NCI-H2227 (cell line): ENCODE data around the gene ATP6V0E2.

Source experiments
- DNase-seq: peaks from one replicate; lab custom pipeline; 2025; ENCODE audit not compliant: unreplicated experiment; lab: John Stamatoyannopoulos, UW

Gene ATP6V0E2

DNA sequence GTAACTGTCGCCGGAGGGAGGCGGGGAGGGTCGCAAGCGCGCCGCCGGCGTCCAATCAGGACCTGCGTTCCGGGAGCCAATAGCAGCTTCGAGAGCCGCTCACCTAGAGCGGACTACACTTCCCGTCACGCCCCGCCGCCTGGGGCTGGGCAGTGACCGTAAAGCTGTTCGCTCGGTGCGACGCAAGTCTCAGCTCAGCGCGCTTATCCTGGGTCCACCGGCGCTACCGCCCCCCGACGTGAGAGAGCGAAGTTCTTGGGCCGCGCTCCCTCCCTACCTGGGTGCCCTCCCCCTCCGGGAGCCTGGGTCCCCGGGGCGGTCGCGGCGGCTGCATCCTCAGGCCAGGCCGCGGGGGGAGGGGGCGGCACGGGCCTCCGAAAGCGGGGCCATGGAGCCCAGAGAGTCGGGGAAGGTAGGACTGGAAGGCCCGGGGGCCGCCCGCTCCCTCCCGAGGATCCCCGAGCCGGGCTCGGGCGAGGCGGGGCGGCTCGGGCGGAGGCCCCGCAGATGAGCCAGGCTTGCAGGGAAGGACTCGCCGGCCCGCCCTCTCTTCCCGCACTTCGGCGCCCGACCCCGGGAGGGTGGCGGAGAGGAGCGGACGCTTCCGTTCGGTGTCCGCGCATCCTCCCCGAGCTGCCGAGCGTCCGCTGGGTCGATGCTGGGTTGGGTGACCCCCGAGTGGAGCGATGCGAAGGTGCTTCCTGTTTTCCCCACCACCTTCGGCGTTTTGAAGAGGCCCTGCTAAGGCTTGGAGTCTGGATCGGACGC is 35.4 kb upstream of the ATP6V0E2 start, which contains the start of gene ZNF862:
Gene ZNF862, plus strand, starts transcription at position 152 of the 768 bp plus-strand sequence. Its CDS starts 237 bp downstream, at position 389.
- peak; percentile 99 for DNase-seq

DNA sequence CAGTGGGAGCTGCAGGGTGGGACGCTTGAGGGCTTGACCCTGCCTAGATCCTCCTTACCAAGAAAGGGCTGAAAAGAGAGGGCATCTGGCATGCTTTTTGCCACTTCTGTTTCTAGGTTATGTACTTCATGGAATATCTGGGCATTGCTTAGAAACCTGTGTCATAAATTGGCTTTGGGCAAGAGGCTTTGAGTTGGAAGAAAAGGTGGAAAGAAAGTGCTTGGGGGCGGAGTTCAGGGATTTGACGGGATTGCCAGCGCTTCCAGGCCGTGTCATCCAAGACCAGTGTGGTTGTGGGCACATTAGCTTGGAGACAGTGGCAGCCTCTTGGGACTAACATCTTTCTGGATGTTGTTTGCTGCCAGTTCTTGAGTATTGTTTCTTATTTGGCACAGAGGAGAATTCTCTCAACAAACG is 34.8 kb upstream of the ATP6V0E2 start:
- DNase-seq: no peak

DNA sequence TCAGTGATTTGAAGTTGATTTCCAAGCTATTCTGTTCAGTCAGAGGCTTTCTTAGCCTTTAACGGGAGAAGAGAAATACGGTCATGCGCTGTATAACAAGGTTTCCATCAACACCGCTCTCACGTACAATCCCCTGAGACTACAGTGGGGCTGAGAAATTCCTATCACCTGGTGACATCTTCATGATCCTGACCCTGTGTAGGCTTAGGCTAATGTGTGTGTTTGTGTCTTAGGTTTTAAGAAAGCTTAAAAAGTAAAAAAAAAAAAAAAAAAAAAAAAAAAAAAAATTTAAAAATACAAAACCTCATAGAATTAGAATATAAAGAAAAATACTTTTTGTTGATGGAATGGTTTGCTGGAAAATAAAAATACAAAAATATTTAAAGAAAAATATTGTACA is 33.8 kb upstream of the ATP6V0E2 start:
- DNase-seq: no peak

DNA sequence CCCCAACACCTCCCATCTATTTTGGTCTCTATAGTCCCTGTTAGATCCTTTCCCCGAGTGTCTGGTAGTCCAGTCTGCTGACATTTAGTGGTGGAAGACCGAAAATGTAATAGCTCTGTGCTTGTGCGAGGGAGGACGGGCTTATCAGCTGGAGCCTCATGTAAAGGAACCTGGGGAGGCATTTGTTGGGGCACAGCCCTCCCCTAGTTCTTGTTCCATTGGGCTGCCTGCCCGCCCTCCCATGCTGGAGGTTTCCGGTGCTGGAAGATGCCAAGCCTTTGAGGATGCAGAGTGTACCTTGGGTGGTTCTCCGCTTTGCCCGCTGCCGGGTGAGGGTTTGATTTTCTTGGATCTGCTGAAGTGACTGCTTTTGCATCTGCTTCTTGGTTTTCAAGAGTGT is 30.2 kb upstream of the ATP6V0E2 start:
- no peak for DNase-seq

DNA sequence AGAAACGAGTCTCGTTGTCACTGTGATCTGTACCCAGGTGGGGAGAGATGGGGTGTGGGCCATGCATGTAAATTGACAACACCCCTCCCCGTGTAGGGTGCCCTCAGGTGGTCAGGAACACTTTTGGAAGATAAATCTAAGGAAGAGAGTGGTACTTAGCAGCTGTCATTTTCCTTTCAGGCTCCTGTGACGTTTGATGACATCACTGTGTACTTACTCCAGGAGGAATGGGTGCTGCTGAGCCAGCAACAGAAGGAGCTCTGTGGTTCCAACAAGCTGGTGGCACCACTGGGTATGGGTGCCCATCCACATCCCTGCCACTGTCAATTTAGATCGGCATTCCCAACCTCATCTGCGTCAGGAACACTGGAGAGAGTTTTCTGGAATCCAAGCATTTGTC is 29.3 kb upstream of the ATP6V0E2 start:
- DNase-seq: no peak

DNA sequence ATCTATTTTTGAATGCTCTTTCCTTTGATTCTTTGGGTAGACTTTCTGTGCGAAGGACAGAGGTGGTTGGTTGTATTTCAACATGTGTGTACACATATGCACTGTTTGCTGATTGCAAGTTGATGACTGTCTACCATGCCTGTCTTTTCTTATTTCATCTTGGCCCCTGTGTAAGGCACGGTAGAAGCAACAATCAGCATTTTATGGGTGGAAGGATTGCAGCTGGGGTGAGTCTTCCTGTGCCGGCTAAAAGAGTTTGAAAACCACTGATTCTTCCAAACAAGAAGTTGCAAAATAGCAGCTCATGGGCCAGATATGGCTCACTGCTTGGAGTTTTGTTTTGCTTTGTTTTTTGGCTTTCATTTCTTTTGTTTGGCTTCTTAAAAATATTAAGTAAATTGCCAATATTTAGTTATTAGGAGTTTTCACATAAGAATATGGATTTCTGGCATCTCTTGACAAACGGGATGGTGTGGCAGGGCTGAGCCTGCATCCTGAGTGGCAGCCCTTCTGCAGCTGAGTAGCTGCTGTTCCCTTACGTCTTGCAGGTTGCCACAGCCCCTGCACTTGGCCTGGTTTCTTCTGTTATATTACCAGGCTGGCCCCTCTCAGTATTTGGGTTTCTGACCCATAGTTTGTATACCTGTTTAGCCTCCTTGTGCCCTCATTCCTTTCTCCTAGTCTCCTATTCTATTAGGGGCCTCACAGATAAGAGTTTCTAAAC is 28.4 kb upstream of the ATP6V0E2 start:
- no peak for DNase-seq

DNA sequence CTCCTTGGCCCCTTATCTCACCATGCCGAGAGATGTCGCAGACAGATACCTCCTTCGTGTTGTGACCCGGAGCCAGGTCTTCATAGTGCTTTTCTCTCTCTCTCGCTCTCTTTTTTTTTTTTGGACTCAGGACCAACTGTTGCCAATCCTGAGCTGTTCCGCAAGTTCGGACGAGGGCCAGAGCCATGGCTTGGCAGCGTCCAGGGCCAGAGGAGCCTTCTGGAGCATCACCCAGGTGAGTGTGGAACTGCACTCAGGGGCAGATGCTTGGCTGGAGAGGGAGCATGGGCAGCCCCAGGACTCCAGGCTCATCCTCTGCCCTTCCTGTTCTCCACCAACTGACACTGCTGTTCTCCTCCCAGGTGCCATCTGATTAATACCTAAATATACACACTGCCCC is 27.7 kb upstream of the ATP6V0E2 start:
- no peak for DNase-seq

DNA sequence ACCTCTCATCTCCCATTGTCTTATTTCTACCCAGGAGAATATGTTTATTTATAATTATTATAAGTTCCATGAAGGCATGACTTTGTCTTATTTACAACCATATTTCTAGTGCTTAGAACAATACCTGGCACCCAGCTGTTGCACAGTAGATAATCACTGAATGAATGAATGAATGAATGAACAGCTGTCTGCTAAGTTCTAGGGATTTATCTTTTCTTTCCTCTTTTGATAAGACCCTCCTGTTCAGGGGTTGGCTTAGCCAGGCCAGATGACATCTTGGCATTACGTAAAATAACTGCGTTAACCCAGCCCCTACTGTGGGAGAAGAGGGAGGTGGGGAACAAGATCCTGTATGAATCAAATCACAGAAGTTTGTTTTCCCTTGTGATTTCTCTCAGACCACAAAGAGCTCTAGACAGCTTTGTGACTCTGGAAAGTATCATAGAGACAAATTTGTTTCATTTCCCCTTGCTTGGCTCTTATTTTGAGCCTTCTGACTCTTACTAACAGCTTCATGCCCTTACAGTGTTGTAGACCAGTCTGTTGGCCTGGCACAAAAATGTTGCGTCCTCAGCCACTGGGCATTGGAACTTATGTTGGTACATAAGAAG is 27.2 kb upstream of the ATP6V0E2 start:
- DNase-seq: no peak

DNA sequence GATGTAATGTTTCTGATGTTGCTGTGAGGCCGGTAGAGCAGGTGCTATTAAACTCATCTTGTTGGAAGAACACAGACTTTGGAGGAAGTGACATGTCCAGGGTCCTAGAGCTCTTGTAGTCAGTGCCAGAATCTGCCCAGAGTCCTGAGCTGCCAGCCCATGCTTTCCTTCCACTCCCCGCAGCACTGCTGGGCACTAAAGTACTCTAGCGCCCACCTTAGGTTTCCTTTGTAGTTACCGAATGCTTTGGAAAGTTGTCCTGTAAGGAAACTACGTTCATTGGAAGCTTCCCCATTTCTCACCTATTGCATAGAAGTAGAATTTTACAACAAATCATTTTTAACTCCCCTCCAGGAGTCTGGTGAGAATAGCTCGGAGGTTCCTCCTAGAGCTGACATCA is 24.6 kb upstream of the ATP6V0E2 start:
- DNase-seq: no peak

DNA sequence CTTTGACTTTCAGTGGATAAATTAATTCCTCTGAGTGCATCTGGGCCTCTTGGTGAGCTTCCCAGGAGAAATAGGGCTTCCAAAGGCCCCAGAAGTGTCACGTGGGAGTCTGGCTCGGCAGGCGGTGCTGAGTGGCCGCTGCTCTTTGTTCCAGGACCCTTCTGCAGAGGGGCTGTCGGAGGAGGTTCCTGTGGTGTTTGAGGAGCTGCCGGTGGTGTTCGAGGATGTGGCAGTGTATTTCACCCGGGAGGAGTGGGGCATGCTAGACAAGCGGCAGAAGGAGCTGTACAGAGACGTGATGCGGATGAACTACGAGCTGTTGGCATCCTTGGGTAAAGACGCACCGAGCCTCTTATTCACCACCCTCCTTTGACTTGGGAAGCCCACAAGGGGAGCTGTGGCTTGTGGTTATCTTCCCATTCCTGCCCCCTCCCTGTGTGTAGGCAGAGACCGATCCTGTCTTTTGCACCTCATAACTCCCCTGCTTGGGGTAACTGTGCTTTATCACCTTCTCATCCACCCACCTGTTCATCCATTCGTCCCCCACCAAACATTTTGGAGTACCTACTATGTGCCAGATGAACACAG is 23.7 kb upstream of the ATP6V0E2 start:
- DNase-seq: no peak

DNA sequence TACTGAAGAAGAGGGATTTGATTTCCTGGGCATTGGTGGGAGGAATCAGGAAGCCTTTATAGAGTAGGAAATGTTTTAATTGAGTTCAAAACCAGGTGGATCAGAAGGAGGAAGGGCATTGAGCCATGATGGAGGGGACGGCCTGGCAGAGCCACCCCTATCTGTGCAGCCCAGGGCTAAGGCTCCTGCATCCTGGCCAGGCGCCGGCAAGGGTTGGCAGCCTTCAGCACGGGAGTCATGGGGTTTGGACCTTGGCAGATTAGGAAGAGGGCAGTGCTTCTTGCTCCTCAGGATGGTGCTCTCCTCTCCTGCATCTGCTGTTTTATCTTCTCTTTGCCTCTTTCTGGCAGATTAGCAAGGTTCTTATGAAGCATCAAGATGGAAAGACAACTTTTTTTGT is 23.1 kb upstream of the ATP6V0E2 start:
- no peak for DNase-seq

DNA sequence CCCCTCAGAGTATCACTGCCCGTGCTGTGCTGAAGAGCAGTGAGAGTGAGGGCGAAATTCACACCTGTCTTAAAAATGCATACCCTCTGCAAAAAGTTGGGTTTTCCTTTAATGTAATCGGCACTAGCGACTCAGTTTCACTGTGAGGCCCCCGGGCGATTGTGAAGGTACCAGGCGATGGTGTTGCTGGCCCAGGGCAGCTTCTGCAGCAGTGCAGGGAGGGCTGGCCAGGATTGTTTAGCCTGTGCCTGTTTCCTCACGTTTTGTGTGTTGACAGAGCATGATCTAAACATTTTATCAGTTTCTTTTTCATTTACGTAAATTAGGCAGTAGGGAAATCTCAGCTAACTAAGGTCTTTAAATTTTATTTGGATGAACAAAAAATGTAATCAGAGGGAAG is 22.3 kb upstream of the ATP6V0E2 start:
- no peak for DNase-seq

DNA sequence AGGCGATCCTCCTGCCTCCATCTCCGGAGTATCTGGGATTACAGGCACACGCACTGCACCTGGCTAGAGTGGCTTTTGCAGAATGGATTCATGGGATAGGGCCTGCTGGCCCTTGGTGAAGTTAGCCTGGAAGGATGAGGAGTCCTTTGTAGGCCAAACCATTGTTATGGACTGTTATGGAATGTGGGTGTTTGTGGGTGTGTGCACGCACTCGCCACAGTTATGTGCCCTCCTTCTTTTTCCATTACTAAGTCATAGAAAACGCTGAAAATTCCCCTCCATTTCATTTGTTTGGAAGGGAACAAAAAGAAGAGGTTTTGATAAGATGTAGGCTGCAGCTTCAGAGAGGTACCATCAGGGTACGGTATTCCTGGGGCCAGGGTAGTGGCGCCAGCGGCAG is 20.6 kb upstream of the ATP6V0E2 start:
- DNase-seq: no peak

DNA sequence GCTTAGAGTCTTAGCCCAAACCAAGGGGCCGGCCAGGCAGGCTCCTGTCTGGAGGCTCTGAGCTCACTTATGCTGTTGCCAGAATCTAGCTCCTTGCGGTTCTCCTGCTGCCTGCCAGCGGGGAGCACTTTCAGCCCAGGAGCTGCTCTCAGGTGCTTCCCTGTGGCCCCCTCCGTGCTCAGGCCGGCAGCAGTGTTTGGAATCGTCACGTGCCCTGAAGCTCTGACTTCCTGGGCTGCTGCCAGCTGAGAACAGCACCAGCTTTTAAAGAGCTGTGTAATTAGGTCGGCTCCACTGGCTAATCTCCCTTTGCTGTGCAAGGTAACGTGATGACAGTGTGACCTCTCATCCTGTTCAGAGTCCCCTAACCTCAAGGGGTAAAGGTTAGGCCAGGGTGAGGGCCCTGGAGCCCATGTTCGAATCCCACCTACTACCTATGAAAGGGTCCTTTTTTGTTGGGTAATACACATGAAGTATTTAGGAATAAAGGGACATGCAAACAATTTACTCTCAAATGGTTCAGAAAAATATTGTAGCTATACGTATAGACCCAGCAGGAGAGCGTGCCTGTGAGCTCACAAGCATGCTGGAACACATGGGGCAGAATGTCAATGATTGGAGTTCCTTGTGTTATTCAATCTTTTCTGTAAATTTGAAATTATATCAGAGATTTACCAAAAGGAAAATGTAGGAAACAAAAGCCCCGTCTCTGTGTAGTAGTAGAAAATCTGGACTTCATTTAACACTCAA is 19.0 kb upstream of the ATP6V0E2 start:
- peak; percentile 82 for DNase-seq

DNA sequence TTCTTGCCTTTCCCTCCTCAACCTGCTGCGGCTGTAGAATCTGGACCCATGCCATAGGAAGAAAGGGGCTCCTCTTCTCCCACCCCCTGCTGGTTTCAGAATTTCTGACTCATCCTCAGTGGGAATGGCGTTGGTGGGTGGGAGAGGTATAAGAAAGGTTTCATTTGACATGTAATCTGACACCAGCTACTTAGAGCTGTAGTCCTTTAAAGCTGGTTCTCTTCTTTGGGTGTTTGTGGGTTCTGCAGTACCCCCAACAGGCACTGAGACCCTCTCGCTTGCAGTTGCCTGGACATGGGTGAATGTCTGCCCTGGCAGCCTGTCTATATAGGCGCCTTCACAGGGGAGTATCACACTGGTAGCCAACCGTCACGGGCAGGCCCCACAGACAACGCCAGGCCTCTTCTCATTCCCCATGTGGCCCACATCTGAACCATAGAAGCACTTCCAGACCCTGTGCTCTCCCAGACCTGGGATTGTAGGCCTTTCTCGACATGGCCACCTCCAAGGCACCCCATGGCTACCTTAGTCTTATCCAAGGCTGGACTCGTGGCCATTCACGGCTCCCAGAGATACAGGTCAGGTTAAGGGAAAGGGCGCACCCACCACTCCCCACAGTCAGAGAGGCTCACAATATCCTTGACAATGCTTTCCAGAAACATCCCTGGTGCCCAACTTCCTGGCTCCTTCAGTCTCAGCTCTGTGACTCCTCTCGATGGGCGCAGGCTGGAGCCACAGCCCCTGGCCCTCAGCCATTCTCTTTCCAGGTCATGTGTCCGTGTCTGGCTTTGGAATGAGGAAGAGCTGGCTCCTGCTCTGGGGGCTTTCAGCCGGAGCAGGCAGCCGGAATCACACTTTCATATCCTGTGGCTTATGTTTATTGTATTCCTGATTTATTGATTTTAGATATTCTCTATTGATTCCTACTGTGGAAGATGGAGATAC is 18.1 kb upstream of the ATP6V0E2 start:
- DNase-seq: peak; percentile 34

DNA sequence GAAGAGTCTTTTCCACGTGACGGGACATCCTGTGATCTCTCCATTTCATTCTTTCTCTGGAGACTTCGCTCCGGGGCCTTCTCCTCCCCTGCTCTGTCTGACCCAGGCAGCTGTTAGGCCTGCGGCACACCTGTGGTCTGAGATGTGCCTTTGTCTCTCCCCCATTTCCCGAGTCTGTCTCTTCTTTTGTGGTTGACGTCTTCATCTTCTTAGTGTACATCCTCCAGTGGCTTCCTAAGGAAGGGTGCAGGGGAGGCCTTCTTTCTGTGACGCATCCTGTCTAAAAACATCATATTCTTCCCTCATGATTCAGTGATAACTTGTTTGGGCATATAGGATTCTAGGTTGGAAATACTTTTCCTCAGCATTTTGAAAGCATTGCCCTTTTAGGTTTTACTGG is 17.2 kb upstream of the ATP6V0E2 start:
- no peak for DNase-seq

DNA sequence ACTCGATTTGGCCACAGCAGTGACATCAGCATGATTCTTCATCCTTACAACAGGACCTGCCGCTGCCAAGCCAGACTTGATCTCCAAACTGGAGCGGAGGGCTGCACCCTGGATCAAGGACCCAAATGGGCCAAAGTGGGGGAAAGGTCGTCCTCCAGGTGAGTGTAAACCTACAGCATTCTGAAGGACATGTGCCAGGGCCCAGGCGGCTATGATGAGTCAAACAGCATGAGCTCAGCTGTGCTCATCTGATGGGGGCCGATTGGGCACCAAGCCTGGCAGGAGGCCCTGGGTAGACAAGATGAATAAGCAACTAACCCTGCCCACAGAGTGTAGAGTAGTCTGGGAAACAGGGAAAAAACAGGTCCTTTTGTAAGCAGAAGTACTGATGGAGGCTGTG is 14.4 kb upstream of the ATP6V0E2 start:
- no peak for DNase-seq

DNA sequence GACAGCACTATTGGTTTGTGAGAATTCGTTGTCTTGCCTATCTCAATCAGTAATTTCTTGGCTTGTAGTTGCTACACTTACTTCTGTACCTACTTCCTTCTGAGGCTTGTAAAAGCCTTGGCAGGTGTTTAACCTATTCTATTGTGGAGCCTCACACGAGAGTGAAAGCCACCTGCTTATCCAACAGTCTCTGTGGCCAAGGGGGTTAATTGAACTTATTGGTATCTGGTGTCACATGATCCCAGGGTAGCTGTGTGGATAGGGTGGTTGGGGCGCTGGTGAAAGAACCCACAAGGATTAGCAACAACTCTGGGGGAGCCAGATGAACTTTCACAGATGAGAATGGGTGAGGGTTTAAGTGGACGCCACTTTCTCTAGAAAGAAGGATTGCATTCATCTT is 13.9 kb upstream of the ATP6V0E2 start:
- DNase-seq: no peak

DNA sequence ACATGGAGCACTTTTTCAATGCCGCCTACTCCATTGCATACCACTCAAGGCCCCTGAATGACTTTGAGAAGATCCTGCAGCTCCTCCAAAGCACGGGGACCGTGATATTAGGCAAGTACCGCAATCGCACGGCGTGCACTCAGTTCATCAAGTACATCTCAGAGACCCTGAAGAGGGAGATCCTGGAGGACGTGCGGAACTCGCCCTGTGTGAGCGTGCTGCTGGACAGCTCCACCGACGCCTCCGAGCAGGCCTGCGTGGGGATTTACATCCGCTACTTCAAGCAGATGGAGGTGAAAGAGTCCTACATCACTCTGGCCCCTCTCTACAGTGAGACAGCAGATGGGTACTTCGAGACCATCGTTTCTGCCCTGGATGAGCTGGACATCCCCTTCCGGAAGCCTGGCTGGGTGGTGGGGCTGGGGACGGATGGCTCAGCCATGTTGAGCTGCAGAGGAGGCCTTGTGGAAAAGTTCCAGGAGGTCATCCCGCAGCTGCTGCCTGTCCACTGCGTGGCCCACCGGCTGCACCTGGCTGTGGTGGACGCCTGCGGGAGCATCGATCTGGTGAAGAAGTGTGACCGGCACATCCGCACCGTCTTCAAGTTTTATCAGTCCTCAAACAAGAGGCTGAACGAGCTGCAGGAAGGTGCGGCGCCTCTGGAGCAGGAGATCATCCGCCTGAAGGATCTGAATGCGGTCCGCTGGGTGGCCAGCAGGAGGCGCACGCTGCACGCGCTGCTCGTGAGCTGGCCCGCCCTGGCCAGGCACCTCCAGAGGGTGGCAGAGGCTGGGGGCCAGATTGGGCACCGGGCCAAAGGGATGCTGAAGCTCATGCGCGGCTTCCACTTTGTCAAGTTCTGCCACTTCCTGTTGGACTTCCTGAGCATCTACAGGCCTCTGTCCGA is 12.7 kb upstream of the ATP6V0E2 start:
- DNase-seq: no peak
